Ramos (cell line): ENCODE measurements around the gene TMIE.

Source experiments
- in situ Hi-C: fragments of 300-500 bp; cut with MboI; formaldehyde crosslinking; loops from one replicate; pipeline ENCODE4 v1.14.3; 2022; ENCODE audit warnings: low sequenced_read_pairs; ENCODE audit not compliant: unreplicated experiment

Gene TMIE

GRCh38 chr3:46681856-46682540 lies 19.2 kb upstream of the TMIE start:
- in situ Hi-C loops: no loop called here

GRCh38 chr3:46682974-46683373 lies 18.2 kb upstream of the TMIE start:
- in situ Hi-C loops: no loop called here

- in situ Hi-C loops: no loop called here
Measured at GRCh38 chr3:46684891-46685290, 16.3 kb upstream of the TMIE start.

- in situ Hi-C loops: no loop called here
Measured at GRCh38 chr3:46685446-46685845, 15.7 kb upstream of the TMIE start.

GRCh38 chr3:46690798-46691197 lies 10.4 kb upstream of the TMIE start:
- in situ Hi-C loops: no loop called here

GRCh38 chr3:46692566-46692990 lies 8.6 kb upstream of the TMIE start:
- in situ Hi-C loops: no loop called here

GRCh38 chr3:46693038-46693891 lies 7.9 kb upstream of the TMIE start, which contains the start of gene ALS2CL:
ALS2CL (minus strand) TSS chr3:46693679; CDS start chr3:46689440, 4,239 bp downstream.
- in situ Hi-C loops: no loop called here

- in situ Hi-C loops: no loop called here
Measured at GRCh38 chr3:46693892-46694226, 7.3 kb upstream of the TMIE start.

GRCh38 chr3:46694520-46694919 lies 6.7 kb upstream of the TMIE start:
- in situ Hi-C loops: no loop called here

- in situ Hi-C loops: no loop called here
Measured at GRCh38 chr3:46695177-46695961, 5.8 kb upstream of the TMIE start.

- in situ Hi-C loops: no loop called here
Measured at GRCh38 chr3:46695962-46696894, 5.0 kb upstream of the TMIE start.

- in situ Hi-C loops: loop anchor here (25.0 kb wide), 1 partner anchor 312 kb away; no protein-coding TSS in a partner anchor
Measured at GRCh38 chr3:46699676-46700523, 1.3 kb upstream of the TMIE start.

- in situ Hi-C loops: loop anchor here (25.0 kb wide), 1 partner anchor 312 kb away; no protein-coding TSS in a partner anchor
Measured at GRCh38 chr3:46700772-46701171, 420 bp upstream of the TMIE start.

GRCh38 chr3:46702246-46703012 lies 1.2 kb downstream of the TMIE start:
- in situ Hi-C loops: loop anchor here (25.0 kb wide), 1 partner anchor 310 kb away; no protein-coding TSS in a partner anchor

GRCh38 chr3:46703013-46703520 lies 1.9 kb downstream of the TMIE start:
- in situ Hi-C loops: loop anchor here (25.0 kb wide), 1 partner anchor 309 kb away; no protein-coding TSS in a partner anchor

- in situ Hi-C loops: loop anchor here (25.0 kb wide), 1 partner anchor 308 kb away; no protein-coding TSS in a partner anchor
Measured at GRCh38 chr3:46704346-46704745, 3.2 kb downstream of the TMIE start.

GRCh38 chr3:46705022-46705530 lies 3.9 kb downstream of the TMIE start:
- in situ Hi-C loops: loop anchor here (25.0 kb wide), 1 partner anchor 307 kb away; no protein-coding TSS in a partner anchor
